GM15510 (cell line): ENCODE measurements around the gene PTBP1.

Source experiments
- POLR2A ChIP-seq: IDR thresholded peaks from 3 replicates; pipeline ENCODE4 v1.6.1; 2011; ENCODE audit warnings: borderline replicate concordance; ENCODE audit not compliant: insufficient read length; ENCODE audit errors: extremely low read depth

The PTBP1 gene

DNA sequence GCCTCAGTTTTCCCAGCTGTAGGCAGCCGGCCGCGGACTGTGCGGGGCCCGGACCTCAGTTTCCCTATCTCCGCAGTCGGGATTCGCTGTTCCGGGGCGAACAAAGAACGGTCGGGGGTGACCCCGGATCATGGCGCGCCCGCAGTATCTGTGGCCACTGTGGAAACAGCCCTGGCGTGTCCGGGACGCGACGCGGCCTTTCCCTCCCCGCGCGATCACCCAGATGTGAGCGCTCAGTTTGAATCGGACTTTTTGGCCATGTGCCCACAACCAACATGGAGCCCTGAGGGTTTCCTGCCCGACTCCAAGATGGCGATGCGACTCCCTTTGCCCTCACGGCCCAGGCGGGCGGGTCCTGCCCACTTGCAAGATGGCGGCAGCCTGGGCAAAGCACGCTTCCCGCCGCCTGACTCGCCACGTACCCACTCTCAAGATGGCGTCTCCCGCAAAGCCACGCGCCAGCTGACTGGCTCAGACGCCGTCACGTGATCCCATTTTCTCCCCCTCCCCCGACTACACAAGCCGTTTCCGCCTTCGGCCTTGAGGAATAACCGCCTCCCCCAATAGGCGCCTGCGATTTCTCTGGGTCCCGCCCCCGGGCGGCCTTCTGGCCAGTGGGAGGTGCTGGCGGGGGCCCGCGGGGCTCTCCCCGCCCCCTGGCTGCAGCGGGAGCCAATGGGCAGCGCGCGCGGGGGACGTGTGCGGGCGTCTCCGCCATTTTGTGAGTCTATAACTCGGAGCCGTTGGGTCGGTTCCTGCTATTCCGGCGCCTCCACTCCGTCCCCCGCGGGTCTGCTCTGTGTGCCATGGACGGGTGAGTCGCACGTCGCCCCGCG is at the start of gene PTBP1:
PTBP1 (plus strand) TSS at position 761 of the 836 bp plus-strand sequence; CDS start at position 807, 46 bp downstream.
- TF ChIP-seq POLR2A, result peak; percentile 94

DNA sequence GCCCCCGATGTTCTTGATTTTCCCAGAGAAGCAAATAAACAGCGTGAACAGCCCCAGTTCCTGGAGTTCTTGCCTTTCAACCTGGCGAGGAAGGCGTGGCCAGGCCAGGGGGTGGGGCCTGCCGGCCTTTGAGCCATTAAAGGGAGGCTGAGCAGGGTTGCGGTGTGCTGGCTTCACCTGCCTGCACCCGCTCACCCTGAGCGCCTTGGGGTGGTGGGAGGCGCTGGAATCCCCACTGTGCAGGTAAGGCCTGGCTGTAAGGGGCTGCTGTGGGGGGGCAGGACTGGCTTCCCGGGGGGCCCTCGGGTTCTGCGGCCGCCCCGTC is 49.0 kb upstream of the PTBP1 start:
- no peak for TF ChIP-seq POLR2A

DNA sequence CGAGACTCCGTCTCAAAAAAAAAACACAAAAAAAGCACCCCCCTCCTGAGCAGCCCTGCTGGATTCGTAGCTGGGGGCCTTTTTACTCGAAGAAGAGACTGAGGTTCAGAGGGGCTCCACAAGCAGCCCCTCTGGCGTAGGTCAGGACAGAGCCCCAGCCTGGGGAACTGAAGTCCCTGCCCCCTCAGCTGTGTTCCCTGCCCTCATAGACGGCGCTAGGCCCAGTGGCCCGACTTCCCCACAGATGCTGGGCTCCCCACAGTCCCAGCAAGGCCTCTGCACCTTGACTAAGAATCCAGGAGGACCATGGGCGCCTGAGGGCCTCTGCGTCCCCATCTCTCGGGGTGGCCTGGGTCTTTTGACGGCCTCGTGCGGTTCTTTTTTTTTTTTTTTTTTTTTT is 47.4 kb upstream of the PTBP1 start:
- no peak for TF ChIP-seq POLR2A

DNA sequence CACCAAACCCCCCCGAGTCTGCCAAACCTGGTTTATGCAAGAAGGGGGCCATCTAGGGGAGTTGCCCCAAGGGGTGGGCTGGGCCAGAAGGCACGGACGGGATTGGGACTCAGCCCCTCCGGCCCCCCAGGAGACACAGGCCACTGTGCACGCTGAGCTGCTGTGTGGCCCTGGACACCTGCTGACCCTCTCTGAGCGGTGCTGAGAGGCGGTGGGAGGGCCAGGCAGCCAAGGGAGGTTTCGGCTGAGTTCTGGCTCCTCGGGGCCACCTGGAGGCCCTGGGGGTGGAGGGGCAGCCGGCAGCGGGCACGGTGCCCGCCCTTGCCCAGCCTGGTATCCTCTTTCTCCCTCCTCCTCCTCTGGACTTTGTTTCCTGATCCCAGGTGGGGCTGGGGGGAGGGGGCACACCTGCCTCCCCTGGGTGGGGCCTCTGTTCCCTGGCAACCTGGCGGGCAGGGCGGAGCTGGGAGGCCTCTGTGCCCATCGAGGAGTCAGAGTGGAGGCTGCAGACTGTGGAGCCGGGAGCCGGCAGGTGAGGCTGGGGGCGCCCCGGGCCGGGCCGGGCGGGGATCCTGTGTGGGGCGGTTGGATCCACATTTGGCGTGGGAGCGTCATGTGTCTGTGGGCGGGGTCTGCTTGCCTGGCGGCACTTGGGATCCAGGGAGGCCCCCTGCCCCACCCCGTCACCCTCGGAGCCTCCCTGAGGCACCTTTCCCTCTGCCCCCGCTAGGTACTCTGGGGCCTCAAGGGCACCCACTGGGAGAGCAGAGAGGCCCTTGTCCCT is 46.4 kb upstream of the PTBP1 start, which contains the start of gene MISP:
MISP (plus strand) TSS at position 473 of the 784 bp plus-strand sequence. CDS start 5,835 bp downstream, outside the sequence.
- TF ChIP-seq POLR2A, result no peak

DNA sequence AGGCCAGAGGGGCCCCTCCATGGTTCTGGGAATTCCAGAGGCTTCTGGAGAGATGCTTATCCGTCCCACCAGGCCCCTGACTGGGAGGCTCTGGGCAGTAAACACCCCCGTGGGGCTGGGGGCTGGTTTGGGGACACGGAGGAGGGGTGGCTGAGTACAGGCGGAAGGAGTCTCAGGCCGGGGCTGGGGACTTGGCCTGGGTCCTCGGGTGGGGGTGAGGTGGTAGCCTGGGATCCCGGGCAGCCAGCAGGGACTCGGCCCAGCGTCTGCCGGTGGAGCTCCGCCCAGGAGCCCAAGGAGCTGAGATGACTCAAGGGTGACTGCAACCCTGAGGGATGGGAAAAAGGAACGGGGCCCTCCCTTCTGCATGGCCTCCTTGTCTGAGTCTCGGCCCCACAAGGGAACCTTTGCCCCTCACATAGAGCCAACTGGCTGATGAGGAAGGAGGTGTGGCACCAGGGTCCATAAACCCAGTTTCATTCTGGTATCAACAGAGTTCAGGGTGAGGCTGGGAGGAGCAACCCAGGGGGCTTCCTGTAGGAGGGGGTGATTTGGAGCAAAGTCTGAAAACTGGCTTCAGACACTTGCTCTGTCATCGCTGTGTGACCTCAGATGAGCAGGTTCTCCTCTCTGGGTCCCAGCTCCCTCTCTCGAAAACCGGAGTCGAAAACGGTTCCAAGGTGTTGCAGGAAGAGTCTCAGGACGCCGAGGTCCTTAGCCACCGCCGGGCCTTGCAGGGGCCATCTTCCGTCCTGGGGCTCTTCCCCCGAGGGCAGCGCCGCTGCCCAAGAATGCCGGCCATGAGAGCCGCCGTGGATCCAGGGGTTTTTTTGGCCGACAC is 45.5 kb upstream of the PTBP1 start:
- no peak for TF ChIP-seq POLR2A

DNA sequence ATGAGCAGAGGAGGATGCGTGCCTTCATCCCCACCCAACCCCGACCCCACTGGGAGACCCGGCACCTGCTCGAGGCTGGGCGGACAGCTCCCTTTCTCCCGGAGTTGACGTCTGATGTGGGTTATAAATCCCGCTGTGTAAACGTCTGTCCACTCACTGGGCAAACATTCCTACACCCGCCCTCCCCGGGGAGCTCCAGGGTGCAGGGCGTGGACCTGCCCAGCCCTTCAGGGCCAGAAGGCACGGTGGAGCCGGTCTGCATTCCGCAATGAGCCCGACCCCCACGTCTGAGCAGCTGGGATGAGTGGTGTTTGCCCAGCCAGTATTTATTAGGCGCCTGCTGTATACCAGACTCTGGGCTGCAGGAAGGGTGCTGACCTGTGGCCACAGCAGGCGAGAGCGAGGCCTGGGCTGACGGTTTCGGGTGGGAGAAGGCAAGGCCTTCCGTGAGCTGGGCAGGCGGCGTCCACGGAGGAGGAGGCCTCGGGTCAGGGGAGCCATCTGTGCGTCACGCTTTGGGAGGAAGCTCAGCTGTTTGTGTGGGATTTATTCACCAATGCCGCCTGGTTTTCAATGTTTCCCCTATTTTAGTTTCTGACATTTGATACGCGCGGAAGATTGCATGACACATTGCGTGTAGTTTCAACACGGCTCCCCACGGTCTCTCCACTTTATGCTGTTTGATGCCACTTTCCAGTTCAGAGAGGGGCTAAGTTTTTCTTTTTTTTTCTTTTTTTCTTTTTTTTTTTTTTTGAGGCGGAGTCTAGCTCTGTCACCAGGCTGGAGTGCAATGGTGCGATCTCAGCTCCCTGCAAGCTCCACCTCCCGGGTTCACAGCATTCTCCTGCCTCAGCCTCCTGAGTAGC is 44.4 kb upstream of the PTBP1 start:
- TF ChIP-seq POLR2A, result no peak

DNA sequence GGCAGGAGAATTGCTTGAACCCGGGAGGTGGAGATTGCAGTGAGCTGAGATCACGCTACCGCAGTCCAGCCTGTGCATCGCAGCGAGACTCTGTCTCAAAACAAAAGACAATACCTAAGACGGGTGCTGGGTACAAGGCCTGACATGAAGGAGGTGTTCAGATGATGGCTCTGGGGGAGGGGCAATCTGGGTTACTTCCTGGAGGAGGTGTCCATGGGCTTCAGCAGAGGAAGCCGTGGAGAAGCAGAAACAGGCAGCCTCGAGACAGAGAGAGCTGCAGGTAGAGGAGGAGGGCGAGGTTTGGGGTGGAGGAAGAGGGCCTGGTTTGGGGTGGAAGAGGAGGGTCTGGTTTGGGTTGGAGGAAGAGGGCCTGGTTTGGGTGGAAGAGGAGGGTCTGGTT is 42.7 kb upstream of the PTBP1 start:
- TF ChIP-seq POLR2A, result no peak

DNA sequence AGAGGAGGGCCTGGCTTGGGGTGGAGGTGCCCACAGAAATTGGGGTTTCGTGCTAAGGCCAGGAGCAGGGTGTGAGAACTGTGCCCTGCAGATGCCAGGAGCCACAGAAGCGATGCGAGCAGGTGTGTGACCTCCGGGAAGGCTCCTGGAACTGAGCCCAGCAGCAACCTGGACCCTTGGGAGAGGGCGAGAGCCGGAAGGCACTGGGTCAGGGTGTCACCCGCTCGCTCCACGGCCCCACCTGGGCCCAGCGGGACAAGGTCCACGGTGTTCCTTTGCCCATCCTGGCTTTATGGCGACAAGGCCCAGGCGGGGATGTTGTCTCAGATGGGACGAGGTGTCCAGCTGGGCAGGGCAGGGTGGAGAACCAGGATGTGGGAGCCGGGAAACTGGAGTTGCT is 42.2 kb upstream of the PTBP1 start:
- TF ChIP-seq POLR2A, result no peak

DNA sequence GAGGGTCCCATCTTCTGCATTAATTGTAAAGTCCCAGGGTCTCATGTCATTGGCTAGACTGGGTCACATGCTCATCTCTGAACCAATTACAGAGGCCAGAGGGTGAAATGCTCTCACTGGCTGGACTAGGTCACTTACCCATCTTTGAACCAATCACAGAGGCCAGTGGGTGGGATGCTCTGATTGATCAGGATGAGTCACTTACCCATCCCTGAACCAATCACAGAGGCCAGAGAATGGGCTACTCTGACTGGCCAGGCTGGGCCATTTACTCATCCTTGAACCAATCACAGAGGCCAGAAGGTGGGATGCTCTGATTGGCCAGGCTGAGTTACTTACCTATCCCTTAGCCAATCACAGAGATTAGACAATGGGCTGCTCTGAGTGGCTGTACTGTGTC is 41.0 kb upstream of the PTBP1 start:
- no peak for TF ChIP-seq POLR2A

DNA sequence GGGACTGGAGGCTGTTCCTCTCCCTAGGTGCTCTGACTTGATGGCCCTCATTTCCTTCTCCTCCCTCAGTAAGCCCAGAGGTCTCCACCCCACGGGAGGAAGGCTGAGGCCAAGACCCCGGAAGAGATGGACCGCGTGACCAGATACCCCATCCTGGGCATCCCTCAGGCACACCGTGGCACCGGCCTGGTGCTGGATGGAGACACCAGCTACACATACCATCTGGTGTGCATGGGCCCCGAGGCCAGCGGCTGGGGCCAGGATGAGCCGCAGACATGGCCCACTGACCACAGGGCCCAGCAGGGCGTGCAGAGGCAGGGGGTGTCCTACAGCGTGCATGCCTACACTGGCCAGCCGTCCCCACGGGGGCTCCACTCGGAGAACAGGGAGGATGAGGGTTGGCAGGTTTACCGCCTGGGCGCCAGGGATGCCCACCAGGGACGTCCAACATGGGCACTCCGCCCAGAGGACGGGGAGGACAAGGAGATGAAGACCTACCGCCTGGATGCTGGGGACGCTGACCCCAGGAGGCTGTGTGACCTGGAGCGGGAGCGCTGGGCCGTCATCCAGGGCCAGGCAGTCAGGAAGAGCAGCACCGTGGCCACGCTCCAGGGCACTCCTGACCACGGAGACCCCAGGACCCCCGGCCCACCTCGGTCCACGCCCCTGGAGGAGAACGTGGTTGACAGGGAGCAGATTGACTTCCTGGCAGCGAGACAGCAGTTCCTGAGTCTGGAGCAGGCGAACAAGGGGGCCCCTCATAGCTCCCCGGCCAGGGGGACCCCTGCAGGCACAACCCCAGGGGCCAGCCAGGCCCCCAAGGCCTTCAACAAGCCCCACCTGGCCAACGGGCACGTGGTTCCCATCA is 40.2 kb upstream of the PTBP1 start:
- no peak for TF ChIP-seq POLR2A

DNA sequence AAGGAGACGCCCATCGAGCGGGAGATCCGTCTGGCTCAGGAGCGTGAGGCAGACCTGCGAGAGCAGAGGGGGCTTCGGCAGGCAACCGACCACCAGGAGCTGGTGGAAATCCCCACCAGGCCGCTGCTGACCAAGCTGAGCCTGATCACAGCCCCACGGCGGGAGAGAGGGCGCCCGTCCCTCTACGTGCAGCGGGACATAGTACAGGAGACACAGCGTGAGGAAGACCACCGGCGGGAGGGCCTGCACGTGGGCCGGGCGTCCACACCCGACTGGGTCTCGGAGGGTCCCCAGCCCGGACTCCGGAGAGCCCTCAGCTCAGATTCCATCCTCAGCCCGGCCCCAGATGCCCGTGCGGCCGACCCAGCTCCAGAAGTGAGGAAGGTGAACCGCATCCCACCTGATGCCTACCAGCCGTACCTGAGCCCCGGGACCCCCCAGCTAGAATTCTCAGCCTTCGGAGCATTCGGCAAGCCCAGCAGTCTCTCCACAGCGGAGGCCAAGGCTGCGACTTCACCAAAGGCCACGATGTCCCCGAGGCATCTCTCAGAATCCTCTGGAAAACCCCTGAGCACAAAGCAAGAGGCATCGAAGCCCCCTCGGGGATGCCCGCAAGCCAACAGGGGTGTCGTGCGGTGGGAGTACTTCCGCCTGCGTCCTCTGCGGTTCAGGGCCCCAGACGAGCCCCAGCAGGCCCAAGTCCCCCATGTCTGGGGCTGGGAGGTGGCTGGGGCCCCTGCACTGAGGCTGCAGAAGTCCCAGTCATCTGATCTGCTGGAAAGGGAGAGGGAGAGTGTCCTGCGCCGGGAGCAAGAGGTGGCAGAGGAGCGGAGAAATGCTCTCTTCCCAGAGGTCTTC is 39.2 kb upstream of the PTBP1 start:
- TF ChIP-seq POLR2A, result no peak

DNA sequence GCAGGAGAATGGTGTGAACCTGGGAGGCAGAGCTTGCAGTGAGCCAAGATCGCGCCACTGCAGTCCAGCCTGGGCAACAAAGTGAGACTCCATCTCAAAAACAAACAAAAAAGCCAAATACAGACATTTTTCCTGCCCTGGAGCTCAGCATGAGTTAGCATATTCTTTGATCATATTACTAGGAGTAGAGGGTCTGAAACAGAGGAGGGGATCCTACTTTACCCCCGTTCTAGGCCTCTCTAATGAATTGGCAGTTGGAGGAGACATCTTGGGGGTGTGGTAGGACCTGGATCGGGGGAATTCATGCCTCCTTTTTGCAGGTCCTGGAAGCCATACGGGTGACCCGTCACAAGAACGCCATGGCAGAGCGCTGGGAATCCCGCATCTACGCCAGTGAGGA is 34.1 kb upstream of the PTBP1 start:
- TF ChIP-seq POLR2A, result no peak

DNA sequence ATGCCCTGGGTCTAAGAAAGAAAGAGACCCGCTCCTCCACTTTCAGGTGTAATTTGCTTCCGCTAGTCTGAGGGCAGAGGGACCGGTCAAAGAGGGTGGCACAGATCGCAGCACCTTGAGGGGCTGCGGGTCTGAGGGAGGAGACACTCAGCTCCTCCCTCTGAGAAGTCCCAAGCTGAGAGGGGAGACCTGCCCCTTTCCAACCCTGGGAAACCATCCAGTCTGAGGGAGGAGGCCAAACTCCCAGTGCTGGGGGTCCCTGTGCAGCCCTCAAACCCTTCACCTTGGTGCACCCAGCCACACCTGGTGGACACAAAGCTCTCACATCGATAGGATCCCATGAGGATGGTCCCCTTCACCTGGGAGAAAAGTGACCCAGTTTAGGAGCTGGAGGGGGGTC is 33.4 kb upstream of the PTBP1 start:
- no peak for TF ChIP-seq POLR2A

DNA sequence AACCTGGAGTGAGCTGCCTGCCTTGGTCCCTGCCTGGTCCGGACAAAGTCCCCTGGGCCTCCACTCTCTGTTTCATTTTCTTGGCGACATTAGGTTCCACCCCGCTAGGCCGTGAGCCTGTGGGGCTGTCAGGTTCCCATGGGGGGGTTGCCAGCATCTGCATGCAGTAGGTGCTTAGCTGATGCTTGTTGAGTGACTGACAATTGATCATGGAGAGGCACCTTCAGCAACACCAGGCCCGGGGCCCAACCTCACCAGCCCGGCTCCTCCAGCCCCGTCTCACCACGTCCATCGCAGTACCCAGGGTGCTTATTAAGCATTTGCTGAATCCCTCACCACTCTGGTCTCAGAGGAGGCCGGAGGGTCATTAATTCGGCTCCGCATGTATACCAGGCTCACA is 33.0 kb upstream of the PTBP1 start:
- no peak for TF ChIP-seq POLR2A
